Measurements from ENCODE around the gene IQSEC1.

DNA sequence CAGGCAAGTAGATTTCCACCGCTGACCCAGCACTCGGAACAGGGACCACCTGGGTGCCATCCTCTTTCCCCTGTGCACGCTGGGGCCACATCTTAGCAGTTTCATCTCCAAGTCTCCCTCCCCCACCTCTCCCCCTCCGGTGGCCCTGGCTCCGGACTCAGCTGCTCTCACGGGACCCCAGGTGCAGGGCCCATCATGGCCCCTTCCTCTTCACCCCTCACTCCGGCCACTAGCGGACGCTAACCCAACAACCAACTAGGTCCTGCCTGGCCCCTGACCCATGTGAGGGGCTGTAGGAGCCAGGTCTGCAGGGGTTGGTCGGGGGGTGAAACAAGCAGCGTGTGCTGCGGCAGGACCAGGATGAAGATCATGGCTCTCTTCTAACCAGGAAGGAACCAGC lies 31.3 kb upstream of the IQSEC1 start:
- TF ChIP-seq, protein P1, sequence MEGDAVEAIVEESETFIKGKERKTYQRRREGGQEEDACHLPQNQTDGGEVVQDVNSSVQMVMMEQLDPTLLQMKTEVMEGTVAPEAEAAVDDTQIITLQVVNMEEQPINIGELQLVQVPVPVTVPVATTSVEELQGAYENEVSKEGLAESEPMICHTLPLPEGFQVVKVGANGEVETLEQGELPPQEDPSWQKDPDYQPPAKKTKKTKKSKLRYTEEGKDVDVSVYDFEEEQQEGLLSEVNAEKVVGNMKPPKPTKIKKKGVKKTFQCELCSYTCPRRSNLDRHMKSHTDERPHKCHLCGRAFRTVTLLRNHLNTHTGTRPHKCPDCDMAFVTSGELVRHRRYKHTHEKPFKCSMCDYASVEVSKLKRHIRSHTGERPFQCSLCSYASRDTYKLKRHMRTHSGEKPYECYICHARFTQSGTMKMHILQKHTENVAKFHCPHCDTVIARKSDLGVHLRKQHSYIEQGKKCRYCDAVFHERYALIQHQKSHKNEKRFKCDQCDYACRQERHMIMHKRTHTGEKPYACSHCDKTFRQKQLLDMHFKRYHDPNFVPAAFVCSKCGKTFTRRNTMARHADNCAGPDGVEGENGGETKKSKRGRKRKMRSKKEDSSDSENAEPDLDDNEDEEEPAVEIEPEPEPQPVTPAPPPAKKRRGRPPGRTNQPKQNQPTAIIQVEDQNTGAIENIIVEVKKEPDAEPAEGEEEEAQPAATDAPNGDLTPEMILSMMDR (IDR thresholded peaks at IDR 0.05; ENCODE audit: poor library complexity), result no peak
- no peak for TF ChIP-seq EZH2 (IDR thresholded peaks at IDR 0.05; ENCODE audit: borderline replicate concordance)
- TF ChIP-seq EZH2phosphoT487 (IDR thresholded peaks at IDR 0.05; ENCODE audit: low read depth, severe bottlenecking, unreplicated experiment), result no peak

Measured in hepatocyte (in vitro differentiated cells).